ENCODE data around the gene TYRO3. TPM values are rescaled to one million over a fixed set of nuclear protein-coding genes. Genes with fewer than 3 reads are reported as not detected.

Gene TYRO3
- total RNA-seq, 2 experiments from 2014 or later: 1.2 to 3.7 TPM

DNA sequence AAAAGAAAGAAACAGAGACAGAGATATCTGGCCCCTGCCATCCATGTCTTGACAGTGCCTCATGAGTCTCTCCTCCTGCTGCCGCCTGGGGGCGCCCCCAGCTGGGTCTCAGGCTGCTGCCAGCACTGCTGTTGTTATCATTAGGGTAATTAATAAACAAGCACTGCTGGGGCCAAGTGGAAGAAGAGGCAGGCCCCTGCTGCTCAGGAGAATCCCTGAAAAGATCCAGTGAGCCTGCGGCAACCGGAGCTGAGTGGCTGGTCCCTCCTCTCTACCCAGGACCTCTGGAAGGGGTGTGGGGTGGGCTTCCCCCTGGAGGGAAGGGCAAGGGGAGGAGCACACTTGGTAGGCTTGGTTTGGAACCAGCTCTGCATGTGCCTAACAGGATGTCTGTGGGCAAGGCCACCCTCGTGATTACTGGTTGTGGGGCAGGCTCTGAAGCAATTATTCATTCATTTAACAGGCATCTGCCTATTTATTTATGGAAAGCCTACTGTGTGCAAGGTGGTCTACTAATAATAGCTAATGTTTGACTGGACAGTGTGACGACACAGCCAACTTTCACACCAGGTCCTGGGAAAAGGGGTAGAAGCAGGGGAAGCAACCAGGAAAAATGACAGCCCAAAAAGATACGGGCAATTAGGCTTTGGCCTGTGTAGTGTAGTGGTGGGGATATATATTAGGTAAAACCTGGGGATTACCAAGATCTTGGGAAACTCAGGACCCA, 1.2 kb upstream of the TYRO3 start:
- DNase-seq: peak; percentile 79
- intact Hi-C loops (cut with micrococcal nuclease): loop anchor here (1.0 to 5.0 kb wide), 11 partner anchors 14 to 501 kb away; partner anchors contain the start of genes ITPKA, JMJD7, MAPKBP1 and RPAP1
- Mint-ChIP-seq H3K27ac (no peak overlapping the region), H3K36me3 (ENCODE audit: low read depth) (no peaks in the 10 kb centered on the region), H3K27me3 (ENCODE audit: low read depth) (peaks cover 15% of the 10 kb centered on the region), H3K9me3 (no peaks in the 10 kb centered on the region), H3K4me1 (ENCODE audit: low read depth) (peaks cover 13% of the 10 kb centered on the region), H3K4me3 (peak overlapping the region; percentile 87)
- CTCF ChIA-PET: interaction anchor here (0.6 to 2.2 kb wide), 13 partner anchors 14 to 1092 kb away, joined by 3 to 10 read pairs (median 3); partner anchors contain the start of genes MAPKBP1 and RPAP1

DNA sequence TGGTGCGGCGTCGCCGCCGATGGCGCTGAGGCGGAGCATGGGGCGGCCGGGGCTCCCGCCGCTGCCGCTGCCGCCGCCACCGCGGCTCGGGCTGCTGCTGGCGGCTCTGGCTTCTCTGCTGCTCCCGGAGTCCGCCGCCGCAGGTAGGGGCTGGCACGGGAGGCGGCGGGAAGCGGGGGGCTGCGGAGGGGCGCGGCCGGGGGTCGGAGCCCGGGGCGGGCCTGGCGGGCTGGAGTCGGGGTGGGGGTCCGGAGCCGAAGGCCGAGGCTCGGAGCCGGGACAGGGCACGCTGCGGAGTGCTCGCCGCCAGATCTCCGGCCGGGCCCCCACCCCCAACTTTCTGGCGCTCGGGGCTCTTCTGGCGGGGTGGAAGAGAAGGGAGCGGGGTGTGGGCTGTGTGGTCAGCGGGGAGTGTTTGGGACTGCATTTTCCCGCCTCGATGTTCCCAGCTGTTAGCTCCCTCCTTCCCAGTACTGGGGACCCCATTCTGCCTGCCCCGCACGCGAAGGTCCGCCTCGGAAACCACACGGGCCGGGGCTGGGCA, 299 bp downstream of the TYRO3 start:
- Mint-ChIP-seq H3K27ac (no peak overlapping the region), H3K36me3 (ENCODE audit: low read depth) (no peaks in the 10 kb centered on the region), H3K4me1 (ENCODE audit: low read depth) (peaks cover 13% of the 10 kb centered on the region), H3K9me3 (no peaks in the 10 kb centered on the region), H3K4me3 (peak overlapping the region; percentile 71), H3K27me3 (ENCODE audit: low read depth) (peaks cover 15% of the 10 kb centered on the region)
- intact Hi-C loops (cut with micrococcal nuclease): loop anchor here (5.0 kb wide), 3 partner anchors 63 to 268 kb away; partner anchors contain the start of genes ITPKA and JMJD7
- DNase-seq: no peak
- CTCF ChIA-PET: interaction anchor here (1.7 kb wide), 1 partner anchor 20 kb away, joined by 6 read pairs; no protein-coding TSS in a partner anchor

DNA sequence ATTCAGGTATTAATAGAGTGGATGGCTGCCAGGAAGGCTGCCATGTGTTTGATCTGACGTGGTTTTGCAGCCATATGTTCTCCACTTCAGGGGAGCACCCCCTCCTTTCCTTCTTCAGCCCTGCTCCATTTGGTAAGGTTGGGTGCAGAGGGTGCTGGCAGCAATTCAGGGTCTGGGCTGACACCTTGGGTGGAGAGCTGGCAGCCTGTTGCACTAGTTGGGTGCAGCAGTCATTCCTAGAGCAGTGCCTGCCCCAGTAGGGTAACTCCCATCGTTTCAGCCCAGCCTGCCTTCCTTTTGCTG, 1.5 kb downstream of the TYRO3 start:
- DNase-seq: peak; percentile 18
- Mint-ChIP-seq H3K36me3 (ENCODE audit: low read depth) (no peaks in the 10 kb centered on the region), H3K9me3 (no peaks in the 10 kb centered on the region), H3K4me3 (no peak overlapping the region), H3K27ac (no peak overlapping the region), H3K4me1 (ENCODE audit: low read depth) (peaks cover 13% of the 10 kb centered on the region), H3K27me3 (ENCODE audit: low read depth) (peaks cover 15% of the 10 kb centered on the region)
- CTCF ChIA-PET: no interaction called here
- intact Hi-C loops (cut with micrococcal nuclease): no loop called here

DNA sequence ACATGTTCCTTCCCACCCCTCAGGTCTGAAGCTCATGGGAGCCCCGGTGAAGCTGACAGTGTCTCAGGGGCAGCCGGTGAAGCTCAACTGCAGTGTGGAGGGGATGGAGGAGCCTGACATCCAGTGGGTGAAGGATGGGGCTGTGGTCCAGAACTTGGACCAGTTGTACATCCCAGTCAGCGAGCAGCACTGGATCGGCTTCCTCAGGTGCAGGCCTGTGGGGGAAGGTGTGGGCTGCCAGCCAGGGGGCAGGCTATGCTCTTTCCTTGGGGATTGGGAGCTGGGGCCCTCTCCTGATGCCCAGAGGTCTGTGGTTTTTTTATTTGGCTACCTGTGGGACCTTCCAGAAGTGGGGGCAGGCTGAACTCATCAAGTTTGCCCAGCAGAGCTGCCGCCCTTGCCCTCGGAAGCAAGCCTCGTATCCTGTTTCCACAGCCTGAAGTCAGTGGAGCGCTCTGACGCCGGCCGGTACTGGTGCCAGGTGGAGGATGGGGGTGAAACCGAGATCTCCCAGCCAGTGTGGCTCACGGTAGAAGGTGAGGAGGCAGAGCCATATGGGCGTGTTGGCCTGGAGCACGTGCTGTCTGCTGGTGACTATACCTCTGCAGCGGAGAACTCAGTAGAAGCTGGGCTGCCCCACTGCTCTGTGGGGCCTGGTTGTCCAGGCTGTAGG, 2.2 kb downstream of the TYRO3 start:
- no peak overlapping the region for H3K27ac Mint-ChIP-seq
- H3K27me3 Mint-ChIP-seq (ENCODE audit: low read depth): peaks cover 15% of the 10 kb centered on the region
- intact Hi-C loops (cut with micrococcal nuclease): no loop called here
- no peak for DNase-seq
- no peak overlapping the region for H3K4me3 Mint-ChIP-seq
- CTCF ChIA-PET: interaction anchor here (1.0 to 1.9 kb wide), 2 partner anchors 25 to 249 kb away, joined by 3 to 8 read pairs; no protein-coding TSS in a partner anchor
- peaks cover 13% of the 10 kb centered on the region for H3K4me1 Mint-ChIP-seq (ENCODE audit: low read depth)
- H3K36me3 Mint-ChIP-seq (ENCODE audit: low read depth): no peaks in the 10 kb centered on the region
- H3K9me3 Mint-ChIP-seq: no peaks in the 10 kb centered on the region

DNA sequence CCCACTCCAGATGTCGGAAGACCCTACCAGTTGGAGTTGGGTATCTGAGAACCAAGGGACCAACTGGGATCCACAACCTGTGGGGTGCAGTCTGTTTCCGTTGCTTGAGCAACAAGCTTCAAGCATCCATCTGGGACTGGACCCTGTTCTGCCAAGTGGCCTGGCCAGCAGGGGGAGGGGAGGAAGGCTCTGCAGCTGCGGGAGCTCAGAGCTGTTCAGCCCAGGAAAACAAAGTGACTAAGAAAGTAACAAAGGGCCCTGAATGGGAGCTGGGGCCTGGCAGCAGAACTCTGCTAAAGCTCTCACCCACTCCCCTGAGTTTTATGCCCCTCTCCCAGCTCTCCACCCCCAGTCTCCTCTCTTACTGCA, 2.7 kb downstream of the TYRO3 start:
- no peaks in the 10 kb centered on the region for H3K36me3 Mint-ChIP-seq (ENCODE audit: low read depth)
- no peak overlapping the region for H3K4me3 Mint-ChIP-seq
- no peak for DNase-seq
- CTCF ChIA-PET: interaction anchor here (1.0 to 1.9 kb wide), 2 partner anchors 24 to 248 kb away, joined by 3 to 8 read pairs; no protein-coding TSS in a partner anchor
- peaks cover 13% of the 10 kb centered on the region for H3K4me1 Mint-ChIP-seq (ENCODE audit: low read depth)
- H3K9me3 Mint-ChIP-seq: no peaks in the 10 kb centered on the region
- no peak overlapping the region for H3K27ac Mint-ChIP-seq
- H3K27me3 Mint-ChIP-seq (ENCODE audit: low read depth): peaks cover 15% of the 10 kb centered on the region
- intact Hi-C loops (cut with micrococcal nuclease): no loop called here

DNA sequence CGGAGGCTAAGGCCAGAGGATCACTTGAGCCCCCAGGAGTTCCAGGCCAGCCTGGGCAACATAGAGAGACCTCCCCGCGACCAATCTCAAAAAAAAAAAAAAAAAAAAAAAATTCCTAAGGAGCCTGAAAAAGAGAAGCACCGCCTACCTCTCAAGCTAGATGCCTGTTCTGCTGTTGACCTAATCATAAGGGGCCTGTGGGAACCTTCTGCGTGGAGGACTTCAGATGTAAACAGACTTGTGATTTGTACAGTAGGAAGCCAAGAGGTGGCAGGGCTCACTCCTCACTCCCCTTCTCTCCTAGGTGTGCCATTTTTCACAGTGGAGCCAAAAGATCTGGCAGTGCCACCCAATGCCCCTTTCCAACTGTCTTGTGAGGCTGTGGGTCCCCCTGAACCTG, 3.2 kb downstream of the TYRO3 start:
- no peaks in the 10 kb centered on the region for H3K36me3 Mint-ChIP-seq (ENCODE audit: low read depth)
- no peak overlapping the region for H3K4me3 Mint-ChIP-seq
- no peak for DNase-seq
- no peaks in the 10 kb centered on the region for H3K9me3 Mint-ChIP-seq
- intact Hi-C loops (cut with micrococcal nuclease): no loop called here
- peaks cover 13% of the 10 kb centered on the region for H3K4me1 Mint-ChIP-seq (ENCODE audit: low read depth)
- H3K27me3 Mint-ChIP-seq (ENCODE audit: low read depth): peaks cover 15% of the 10 kb centered on the region
- no peak overlapping the region for H3K27ac Mint-ChIP-seq
- CTCF ChIA-PET: interaction anchor here (1.9 kb wide), 1 partner anchor 24 kb away, joined by 8 read pairs; no protein-coding TSS in a partner anchor

DNA sequence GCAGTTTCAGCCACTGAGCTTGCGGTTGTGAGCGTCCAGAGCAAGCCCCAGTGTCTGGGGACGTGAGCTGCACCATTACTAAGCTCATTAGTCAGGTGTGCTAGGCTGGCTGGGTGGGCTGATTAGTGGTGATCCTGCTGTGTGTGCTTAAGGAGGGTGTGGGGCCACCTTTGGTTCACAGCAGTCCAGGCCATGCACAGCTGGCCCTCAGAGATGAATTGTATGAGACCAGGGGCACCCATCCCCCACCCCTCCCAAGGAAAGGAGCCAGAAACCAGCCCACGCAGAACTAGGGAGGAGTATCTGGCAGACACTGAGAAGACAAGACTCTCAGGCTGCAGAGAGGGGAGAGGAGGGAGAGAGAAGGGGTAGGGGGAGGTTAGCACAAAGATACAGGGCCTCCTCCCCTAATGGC, 3.8 kb downstream of the TYRO3 start:
- H3K4me1 Mint-ChIP-seq (ENCODE audit: low read depth): peaks cover 10% of the 10 kb centered on the region
- H3K4me3 Mint-ChIP-seq: no peak overlapping the region
- intact Hi-C loops (cut with micrococcal nuclease): no loop called here
- no peaks in the 10 kb centered on the region for H3K9me3 Mint-ChIP-seq
- CTCF ChIA-PET: interaction anchor here (1.4 to 1.9 kb wide), 2 partner anchors 23 to 28 kb away, joined by 3 to 8 read pairs; no protein-coding TSS in a partner anchor
- H3K36me3 Mint-ChIP-seq (ENCODE audit: low read depth): no peaks in the 10 kb centered on the region
- no peak overlapping the region for H3K27ac Mint-ChIP-seq
- no peak for DNase-seq
- peaks cover 15% of the 10 kb centered on the region for H3K27me3 Mint-ChIP-seq (ENCODE audit: low read depth)

DNA sequence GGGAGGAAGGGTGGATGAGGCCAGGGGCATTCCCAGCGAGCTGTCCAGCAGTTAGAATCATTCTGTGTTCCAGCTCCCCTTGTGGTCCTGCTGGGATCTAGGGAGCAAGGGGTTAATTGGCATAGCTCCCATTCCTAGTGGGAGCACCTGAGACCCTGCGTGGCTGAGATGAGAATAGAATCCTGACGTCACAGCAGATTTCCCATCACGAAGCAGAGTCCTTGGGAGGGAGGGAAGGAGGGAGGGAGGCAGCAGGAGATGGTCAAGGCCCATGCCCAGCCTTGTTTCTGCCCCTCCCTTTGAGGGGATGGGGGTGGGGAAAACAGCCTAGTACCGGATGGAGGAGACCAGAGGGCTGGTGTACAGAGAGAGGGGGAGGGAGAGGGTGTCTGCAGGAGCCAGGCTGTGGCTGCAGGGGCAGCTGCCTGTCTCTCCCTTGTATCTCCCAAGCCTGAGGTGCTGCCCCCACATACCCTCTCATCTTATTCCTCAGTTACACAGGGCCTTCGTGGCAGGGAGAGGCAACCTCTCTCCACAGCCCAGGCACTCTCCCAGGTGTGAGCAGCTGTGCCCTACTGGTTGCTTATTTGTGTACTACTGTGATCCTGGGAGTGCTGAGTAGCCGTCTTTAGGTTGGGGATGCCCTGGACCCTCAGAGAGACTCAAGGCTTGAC, 5.4 kb downstream of the TYRO3 start:
- Mint-ChIP-seq H3K36me3 (ENCODE audit: low read depth) (no peaks in the 10 kb centered on the region), H3K4me3 (no peak overlapping the region), H3K4me1 (ENCODE audit: low read depth) (peaks cover 3% of the 10 kb centered on the region), H3K27me3 (ENCODE audit: low read depth) (peaks cover 13% of the 10 kb centered on the region), H3K9me3 (no peaks in the 10 kb centered on the region), H3K27ac (no peak overlapping the region)
- CTCF ChIA-PET: interaction anchor here (0.6 to 1.4 kb wide), 4 partner anchors 8 to 182 kb away, joined by 3 to 4 read pairs (median 3); no protein-coding TSS in a partner anchor
- no peak for DNase-seq
- intact Hi-C loops (cut with micrococcal nuclease): no loop called here

DNA sequence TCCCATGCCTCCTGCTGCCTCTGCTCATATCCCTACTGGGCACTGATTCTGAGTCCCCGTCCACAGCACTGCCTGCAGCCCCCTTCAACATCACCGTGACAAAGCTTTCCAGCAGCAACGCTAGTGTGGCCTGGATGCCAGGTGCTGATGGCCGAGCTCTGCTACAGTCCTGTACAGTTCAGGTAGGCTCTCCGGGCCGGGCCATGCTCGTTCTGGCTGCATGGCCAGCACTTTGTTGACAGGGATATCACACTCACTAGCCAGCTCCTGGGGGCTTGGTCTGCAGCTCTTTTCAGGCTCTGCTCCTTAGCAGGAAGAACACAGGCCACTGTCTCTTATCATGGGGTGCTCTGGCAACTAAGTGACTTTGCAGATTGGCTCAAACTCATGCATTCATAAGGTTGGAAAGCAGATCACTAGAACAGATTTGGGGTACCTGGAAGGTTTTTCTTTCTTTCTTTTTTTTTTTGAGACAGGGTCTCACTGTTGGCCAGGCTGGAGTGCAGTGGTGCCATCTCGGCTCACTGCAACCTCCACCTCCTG, 6.0 kb downstream of the TYRO3 start:
- Mint-ChIP-seq H3K4me1 (ENCODE audit: low read depth) (no peaks in the 10 kb centered on the region), H3K27ac (no peak overlapping the region), H3K27me3 (ENCODE audit: low read depth) (peaks cover 7% of the 10 kb centered on the region), H3K4me3 (no peak overlapping the region), H3K9me3 (no peaks in the 10 kb centered on the region), H3K36me3 (ENCODE audit: low read depth) (no peaks in the 10 kb centered on the region)
- intact Hi-C loops (cut with micrococcal nuclease): no loop called here
- DNase-seq: no peak
- CTCF ChIA-PET: interaction anchor here (0.6 kb wide), 2 partner anchors 9 to 182 kb away, joined by 3 to 4 read pairs; no protein-coding TSS in a partner anchor

DNA sequence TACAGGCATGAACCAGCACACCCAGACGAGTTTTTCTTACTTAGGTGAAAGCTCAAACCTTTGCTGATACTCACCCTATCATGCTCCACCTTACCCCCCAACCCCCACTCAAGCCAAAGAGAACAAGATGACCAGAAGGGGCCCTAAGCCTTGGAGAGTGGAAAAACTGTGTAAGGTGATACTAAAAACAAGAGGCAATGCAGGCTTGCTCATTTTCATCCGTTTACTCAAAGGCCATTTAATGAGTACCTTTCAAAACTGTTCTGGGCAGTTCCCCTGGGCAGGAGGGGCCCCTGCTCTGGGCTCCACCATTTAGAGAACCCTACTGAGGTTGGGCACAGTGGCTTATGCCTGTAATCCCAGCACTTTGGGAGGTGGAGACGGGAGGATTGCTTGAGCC, 6.7 kb downstream of the TYRO3 start:
- no peaks in the 10 kb centered on the region for H3K4me1 Mint-ChIP-seq (ENCODE audit: low read depth)
- H3K4me3 Mint-ChIP-seq: no peak overlapping the region
- DNase-seq: no peak
- H3K36me3 Mint-ChIP-seq (ENCODE audit: low read depth): no peaks in the 10 kb centered on the region
- peaks cover under 1% of the 10 kb centered on the region for H3K27me3 Mint-ChIP-seq (ENCODE audit: low read depth)
- intact Hi-C loops (cut with micrococcal nuclease): no loop called here
- CTCF ChIA-PET: interaction anchor here (0.7 kb wide), 1 partner anchor 100 kb away, joined by 3 read pairs; no protein-coding TSS in a partner anchor
- H3K9me3 Mint-ChIP-seq: no peaks in the 10 kb centered on the region
- H3K27ac Mint-ChIP-seq: no peak overlapping the region

DNA sequence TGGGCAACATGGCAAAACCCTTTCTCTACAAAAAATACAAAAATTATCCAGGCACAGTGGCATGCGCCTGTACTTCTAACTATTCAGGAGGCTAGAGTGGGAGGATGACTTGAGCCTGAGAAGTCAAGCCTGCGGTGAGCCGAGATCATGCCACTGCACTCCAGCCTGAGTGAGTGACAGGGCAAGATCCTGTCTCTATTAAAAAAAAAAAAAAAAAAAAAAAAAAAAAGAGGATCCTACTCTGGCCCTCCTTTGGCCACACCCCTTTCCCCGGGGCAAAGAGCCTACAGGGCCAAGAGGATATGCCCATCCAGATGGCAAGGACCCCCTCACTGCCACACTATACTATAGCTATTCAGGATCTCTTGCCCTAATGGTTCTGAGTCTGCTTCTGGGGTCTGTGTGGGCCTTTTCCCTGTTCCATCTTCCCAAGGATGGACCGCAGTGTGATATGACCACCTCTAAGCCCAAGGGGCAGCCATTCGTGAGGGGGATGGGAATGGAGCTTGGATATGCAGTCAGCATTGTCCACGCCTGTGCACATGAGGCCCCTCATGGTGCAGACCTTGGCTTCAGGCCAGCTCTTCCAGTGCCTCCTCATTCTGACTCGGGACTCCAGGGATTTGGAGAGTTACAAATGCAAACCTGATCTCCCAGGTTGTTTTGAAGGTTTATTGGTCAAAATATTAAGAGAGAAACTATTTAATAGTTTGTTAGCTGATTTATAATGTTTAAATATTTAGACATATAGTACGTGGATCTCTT, 7.3 kb downstream of the TYRO3 start:
- CTCF ChIA-PET: interaction anchor here (0.6 to 0.7 kb wide), 2 partner anchors 99 to 317 kb away, joined by 3 to 4 read pairs; no protein-coding TSS in a partner anchor
- Mint-ChIP-seq H3K27me3 (ENCODE audit: low read depth) (no peaks in the 10 kb centered on the region), H3K36me3 (ENCODE audit: low read depth) (no peaks in the 10 kb centered on the region), H3K4me3 (no peak overlapping the region), H3K4me1 (ENCODE audit: low read depth) (no peaks in the 10 kb centered on the region), H3K27ac (no peak overlapping the region), H3K9me3 (no peaks in the 10 kb centered on the region)
- intact Hi-C loops (cut with micrococcal nuclease): no loop called here
- DNase-seq: no peak
